SK-N-SH (cell line): ENCODE measurements around the gene FXYD2. TPM values are rescaled to one million over a fixed set of nuclear protein-coding genes. Genes with fewer than 3 reads are reported as not detected.

Experiments
- CTCF ChIA-PET: fragments of 300-600, 350-600 bp; formaldehyde crosslinking; extraction: SDS; loops from one replicate; lab custom pipeline; 2021; lab: Yijun Ruan, JAX
- POLR2A ChIA-PET: fragments of 350-600 bp; sonication (Branson Sonifier 250); formaldehyde crosslinking; extraction: SDS; loops from one replicate; lab custom pipeline; 2020; ENCODE audit warnings: antibody characterized with exemption, inconsistent platforms; lab: Yijun Ruan, JAX
- DNase-seq: peaks from one replicate; pipeline ENCODE4 v3.0.0; 2012
- H2AFZ ChIP-seq: fragments of 200-600 bp; sonication (generic); 2 replicates; pipeline ENCODE4 v1.8.1; 2016; ENCODE audit warnings: antibody characterized with exemption, mild to moderate bottlenecking, low read depth
- H3F3A ChIP-seq: fragments of 200-600 bp; sonication (generic); replicated peaks from 2 replicates; pipeline ENCODE3; 2016; ENCODE audit warnings: antibody characterized with exemption, mild to moderate bottlenecking; ENCODE audit not compliant: insufficient read depth
- H3K27ac ChIP-seq, 2 experiments: fragments of 200-500 bp in 1 of 2; fragments of 200-600 bp in 1 of 2; sonication (Bioruptor generic) in 1 of 2; sonication (generic), shearing (Covaris generic) in 1 of 2; 2 replicates each; pipeline versions ENCODE4 v1.5.1 to v1.6.1; 2014 to 2016; ENCODE audit warnings: low read depth in 2 of 2, inconsistent platforms in 1 of 2, low read length in 1 of 2, mild to moderate bottlenecking in 1 of 2, mixed read lengths in 1 of 2
- H3K27me3 ChIP-seq: fragments of 200-600 bp; sonication (generic), shearing (Covaris generic); 2 replicates; pipeline ENCODE4 v1.6.1; 2016; ENCODE audit warnings: mixed run types; ENCODE audit not compliant: insufficient read depth
- H3K36me3 ChIP-seq, 2 experiments: fragments of 200-500 bp in 1 of 2; fragments of 200-600 bp in 1 of 2; sonication (Bioruptor generic) in 1 of 2; sonication (generic) in 1 of 2; replicated peaks in 1 of 2; 2 replicates each; pipeline versions ENCODE3 to v1.5.1; 2014 to 2016; ENCODE audit warnings: low read length in 1 of 2, mild to moderate bottlenecking in 1 of 2; ENCODE audit not compliant: insufficient read depth in 2 of 2, control insufficient read depth in 1 of 2
- H3K4me1 ChIP-seq, 2 experiments: fragments of 200-500 bp in 1 of 2; fragments of 200-600 bp in 1 of 2; sonication (Bioruptor generic) in 1 of 2; sonication (generic), shearing (Covaris generic) in 1 of 2; 2 replicates each; pipeline versions ENCODE4 v1.5.1 to v1.6.1; 2014 to 2016; ENCODE audit warnings: low read depth in 1 of 2, low read length in 1 of 2, mixed run types in 1 of 2; ENCODE audit not compliant: insufficient read depth in 2 of 2, control insufficient read depth in 1 of 2
- H3K4me2 ChIP-seq: fragments of 200-600 bp; sonication (generic), shearing (Covaris generic); 2 replicates; pipeline ENCODE4 v1.6.1; 2017; ENCODE audit warnings: mixed run types
- H3K4me3 ChIP-seq, 2 experiments: fragments of 200-500 bp in 1 of 2; fragments of 200-600 bp in 1 of 2; sonication (Bioruptor generic) in 1 of 2; sonication (generic), shearing (Covaris generic) in 1 of 2; 2 replicates each; pipeline versions ENCODE4 v1.5.1 to v1.8.1; 2014 to 2016; ENCODE audit warnings: low read depth in 2 of 2, inconsistent platforms in 1 of 2, low read length in 1 of 2, mild to moderate bottlenecking in 1 of 2, mixed read lengths in 1 of 2, moderate library complexity in 1 of 2
- H3K79me2 ChIP-seq: fragments of 200-600 bp; sonication (generic); 2 replicates; pipeline ENCODE4 v1.8.1; 2017; ENCODE audit warnings: mild to moderate bottlenecking; ENCODE audit not compliant: insufficient read depth
- H3K9ac ChIP-seq: fragments of 200-600 bp; sonication (generic); 2 replicates; pipeline ENCODE4 v1.6.1; 2017; ENCODE audit warnings: mixed run types
- H3K9me2 ChIP-seq: fragments of 200-600 bp; sonication (generic); 2 replicates; pipeline ENCODE4 v1.6.1; 2017; ENCODE audit warnings: mixed run types
- H3K9me3 ChIP-seq: fragments of 200-600 bp; sonication (generic); 2 replicates; pipeline ENCODE4 v1.6.1; 2017; ENCODE audit warnings: mixed run types, mild to moderate bottlenecking, moderate library complexity
- H4K20me1 ChIP-seq: fragments of 200-600 bp; sonication (generic); 2 replicates; pipeline ENCODE4 v1.6.1; 2017; ENCODE audit warnings: mild to moderate bottlenecking, mixed run types; ENCODE audit not compliant: insufficient read depth
- CHD2 ChIP-seq: fragments of 150-350 bp; IDR thresholded peaks from 2 replicates; pipeline ENCODE4 v1.6.1; 2018; ENCODE audit warnings: low read length; ENCODE audit not compliant: partially characterized antibody
- EZH2phosphoT487 ChIP-seq: fragments of 200-600 bp; sonication (generic); IDR thresholded peaks from 2 replicates; pipeline ENCODE4 v1.6.1; 2017; ENCODE audit warnings: low read depth, mixed run types, mild to moderate bottlenecking, antibody characterized with exemption, moderate library complexity, borderline replicate concordance
- FOXJ3 ChIP-seq: sonication (generic); formaldehyde crosslinking; IDR thresholded peaks from 2 replicates; pipeline ENCODE4 v1.5.1; 2020; ENCODE audit warnings: mild to moderate bottlenecking, missing genetic modification reagents
- GABPA ChIP-seq: IDR thresholded peaks from 2 replicates; pipeline ENCODE4 v1.4.0; 2012; ENCODE audit warnings: low read depth, mild to moderate bottlenecking
- GATA2 ChIP-seq: sonication (generic); formaldehyde crosslinking; IDR thresholded peaks from 2 replicates; pipeline ENCODE4 v1.5.0; 2020; ENCODE audit warnings: mild to moderate bottlenecking, missing genetic modification reagents
- JUND ChIP-seq: IDR thresholded peaks from 2 replicates; pipeline ENCODE4 v1.4.0; 2012
- MAX ChIP-seq: IDR thresholded peaks from 2 replicates; pipeline ENCODE4 v1.4.0; 2012; ENCODE audit warnings: low read depth
- POLR2AphosphoS5 ChIP-seq: IDR thresholded peaks from 2 replicates; pipeline ENCODE4 v1.6.1; 2012; ENCODE audit warnings: low read depth, low read length
- RXRA ChIP-seq: IDR thresholded peaks from 2 replicates; pipeline ENCODE4 v1.4.0; 2012; ENCODE audit warnings: low read depth, mild to moderate bottlenecking, borderline replicate concordance
- TAF1 ChIP-seq: IDR thresholded peaks from 2 replicates; pipeline ENCODE4 v1.6.1; 2012; ENCODE audit warnings: low read depth, mild to moderate bottlenecking, low read length, moderate library complexity, borderline replicate concordance
- WGBS: methylation state at CpG from one replicate; pipeline ENCODE4 v1.1.6; 2017; ENCODE audit warnings: low lambda C conversion rate; 5-methylcytosine and 5-hydroxymethylcytosine counted together
- polyA plus RNA-seq, 3 experiments: library from polyadenylated mRNA; depleted of rRNA; stranded (reverse); fragments of >200 nt; gene quantifications; 2 replicates each; pipeline ENCODE4 v1.2.3, GENCODE V29; 2012
- TF ChIP-seq, protein P1 (sequence below): IDR thresholded peaks from 2 replicates; pipeline ENCODE4 v1.4.0; 2012; ENCODE audit warnings: low read depth, borderline replicate concordance
- TF ChIP-seq, protein P2 (sequence below): fragments of 150-350 bp; IDR thresholded peaks from 2 replicates; pipeline ENCODE4 v1.6.1; 2017; ENCODE audit warnings: antibody characterized with exemption, low read length, low read depth, borderline replicate concordance

Gene FXYD2
- polyA plus RNA-seq, 1 of the 3 experiments (the other 2 are of a cell fraction), result not detected

- no peak for DNase-seq
- ChIA-PET CTCF (interaction anchor here (17.3 to 25.9 kb wide), 2 partner anchors 107 to 110 kb away, joined by 438 to 481 read pairs; no protein-coding TSS in a partner anchor), POLR2A (no interaction called here)
- Histone ChIP-seq H3K4me2 (no peak overlapping the region), H2AFZ (no peak overlapping the region), H3K27ac (no peak overlapping the region), H3K9me2 (no peaks in the 10 kb centered on the region), H3K27me3 (peaks cover 9% of the 10 kb centered on the region; the same call in 1 of the 2 replicates), H3K4me1 (peaks cover 0 to 2% of the 10 kb centered on the region in 2 experiments; a peak in 1 of 4 replicates), H4K20me1 (no peaks in the 10 kb centered on the region), H3K36me3 (no peaks in the 10 kb centered on the region), H3F3A (no peaks in the 10 kb centered on the region), H3K4me3 (no peak overlapping the region), H3K9me3 (no peaks in the 10 kb centered on the region), H3K9ac (no peak overlapping the region), H3K79me2 (no peaks in the 10 kb centered on the region)
- no peak for TF ChIP-seq TAF1
- TF ChIP-seq, protein P1, sequence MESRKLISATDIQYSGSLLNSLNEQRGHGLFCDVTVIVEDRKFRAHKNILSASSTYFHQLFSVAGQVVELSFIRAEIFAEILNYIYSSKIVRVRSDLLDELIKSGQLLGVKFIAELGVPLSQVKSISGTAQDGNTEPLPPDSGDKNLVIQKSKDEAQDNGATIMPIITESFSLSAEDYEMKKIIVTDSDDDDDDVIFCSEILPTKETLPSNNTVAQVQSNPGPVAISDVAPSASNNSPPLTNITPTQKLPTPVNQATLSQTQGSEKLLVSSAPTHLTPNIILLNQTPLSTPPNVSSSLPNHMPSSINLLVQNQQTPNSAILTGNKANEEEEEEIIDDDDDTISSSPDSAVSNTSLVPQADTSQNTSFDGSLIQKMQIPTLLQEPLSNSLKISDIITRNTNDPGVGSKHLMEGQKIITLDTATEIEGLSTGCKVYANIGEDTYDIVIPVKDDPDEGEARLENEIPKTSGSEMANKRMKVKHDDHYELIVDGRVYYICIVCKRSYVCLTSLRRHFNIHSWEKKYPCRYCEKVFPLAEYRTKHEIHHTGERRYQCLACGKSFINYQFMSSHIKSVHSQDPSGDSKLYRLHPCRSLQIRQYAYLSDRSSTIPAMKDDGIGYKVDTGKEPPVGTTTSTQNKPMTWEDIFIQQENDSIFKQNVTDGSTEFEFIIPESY, result no peak
- TF ChIP-seq POLR2AphosphoS5, result no peak
- no peak for TF ChIP-seq CHD2
- TF ChIP-seq, protein P2, sequence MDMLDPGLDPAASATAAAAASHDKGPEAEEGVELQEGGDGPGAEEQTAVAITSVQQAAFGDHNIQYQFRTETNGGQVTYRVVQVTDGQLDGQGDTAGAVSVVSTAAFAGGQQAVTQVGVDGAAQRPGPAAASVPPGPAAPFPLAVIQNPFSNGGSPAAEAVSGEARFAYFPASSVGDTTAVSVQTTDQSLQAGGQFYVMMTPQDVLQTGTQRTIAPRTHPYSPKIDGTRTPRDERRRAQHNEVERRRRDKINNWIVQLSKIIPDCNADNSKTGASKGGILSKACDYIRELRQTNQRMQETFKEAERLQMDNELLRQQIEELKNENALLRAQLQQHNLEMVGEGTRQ, result no peak
- TF ChIP-seq GABPA, result no peak
- no peak for TF ChIP-seq JUND
- TF ChIP-seq EZH2phosphoT487, result no peak
- 59% methylated on average over 7 of the region's 7 CpGs for WGBS
These were observed 14.9 kb upstream of the FXYD2 start for GRCh38 chr11:117839380-117839881.

DNA sequence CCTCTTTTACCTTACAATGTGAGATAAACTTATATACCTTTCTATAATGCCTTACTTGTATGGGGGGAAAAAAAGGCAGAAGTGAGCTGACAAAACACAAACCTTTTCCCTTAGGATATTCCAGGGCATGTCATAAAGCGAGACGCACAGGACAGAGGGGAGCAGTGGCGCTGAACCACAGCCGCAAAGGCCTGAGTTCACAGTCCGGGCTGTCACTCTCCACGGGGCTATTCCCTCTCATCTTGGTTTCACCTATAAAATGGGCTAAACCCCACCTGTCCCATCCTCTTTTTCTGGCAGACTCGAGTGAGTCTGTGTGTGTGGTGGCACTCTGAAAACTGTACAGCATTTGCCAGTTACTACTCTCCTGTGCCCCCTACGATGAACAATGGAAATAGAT lies 14.4 kb upstream of the FXYD2 start:
- CTCF ChIA-PET, result interaction anchor here (0.9 to 25.9 kb wide), 3 partner anchors 108 to 413 kb away, joined by 4 to 481 read pairs (median 6); no protein-coding TSS in a partner anchor
- 45% methylated on average over 8 of the region's 8 CpGs for WGBS
- Histone ChIP-seq H3K4me3 (no peak overlapping the region), H3F3A (no peaks in the 10 kb centered on the region), H4K20me1 (no peaks in the 10 kb centered on the region), H3K9ac (no peak overlapping the region), H2AFZ (no peak overlapping the region), H3K9me3 (no peaks in the 10 kb centered on the region), H3K27me3 (peaks cover 9% of the 10 kb centered on the region; the same call in 1 of the 2 replicates), H3K36me3 (no peaks in the 10 kb centered on the region)
- no peak for DNase-seq
- POLR2A ChIA-PET, result no interaction called here
- TF ChIP-seq MAX (no peak), RXRA (no peak), FOXJ3 (no peak), GATA2 (CRISPR knock-in tag) (no peak)
- TF ChIP-seq, all 33 proteins: peak for 0
- Histone ChIP-seq H3K27ac (no peak overlapping the region), H3K4me1 (peaks cover 0 to 2% of the 10 kb centered on the region in 2 experiments; a peak in 1 of 4 replicates), H3K4me2 (no peak overlapping the region), H3K9me2 (no peaks in the 10 kb centered on the region), H3K79me2 (no peaks in the 10 kb centered on the region)
